Naive thymus-derived CD4-positive, alpha-beta T cell (primary cell): ENCODE measurements around the gene VWDE. TPM values are rescaled to one million over a fixed set of nuclear protein-coding genes. Genes with fewer than 3 reads are reported as not detected.

Experiments
- ATAC-seq: fragments of 150-1000 bp; cut with Tn5 transposase; 2 replicates; pipeline ENCODE4 v1.10.0; 2021; ENCODE audit warnings: mild to moderate bottlenecking, moderate library complexity
- CTCF ChIA-PET: fragments of 350-600 bp; sonication (Branson Sonifier 250); formaldehyde crosslinking; loops from one replicate; lab custom pipeline; 2021; ENCODE audit warnings: antibody characterized with exemption; lab: Charles Lee
- POLR2A ChIA-PET: fragments of 350-600 bp; sonication (Branson Sonifier 250); formaldehyde crosslinking; loops from one replicate; lab custom pipeline; 2021; ENCODE audit warnings: antibody characterized with exemption, inconsistent platforms; lab: Charles Lee
- DNase-seq, 9 donors: peaks; one replicate each; pipeline versions ENCODE4 v3.0.0 to v3.0.0-alpha.2; 2020 to 2022; ENCODE audit warnings: mixed read lengths in 1 of 9
- H3K27ac ChIP-seq: one replicate; pipeline ENCODE4 v1.7.0; 2013; ENCODE audit warnings: mild to moderate bottlenecking, low read depth, low read length, moderate library complexity
- H3K27me3 ChIP-seq, 2 donors: one replicate each; pipeline ENCODE4 v1.7.0; 2013; ENCODE audit warnings: low read length in 2 of 2, mild to moderate bottlenecking in 2 of 2, moderate library complexity in 2 of 2; ENCODE audit not compliant: control insufficient read depth in 2 of 2, insufficient read depth in 2 of 2
- H3K36me3 ChIP-seq, 3 experiments: 1 replicate in 2 of 3; 2 replicates in 1 of 3; pipeline ENCODE4 v1.7.0; 2013; ENCODE audit warnings: low read length in 3 of 3, mild to moderate bottlenecking in 3 of 3, moderate library complexity in 1 of 3; ENCODE audit not compliant: insufficient read depth in 3 of 3, control insufficient read depth in 2 of 3
- H3K4me1 ChIP-seq, 2 donors: one replicate each; pipeline ENCODE4 v1.7.0; 2013; ENCODE audit warnings: low read length in 2 of 2, mild to moderate bottlenecking in 2 of 2, moderate library complexity in 1 of 2; ENCODE audit not compliant: control insufficient read depth in 2 of 2, insufficient read depth in 2 of 2
- H3K4me3 ChIP-seq: 2 replicates; pipeline ENCODE4 v1.7.0; 2013; ENCODE audit warnings: mild to moderate bottlenecking, low read length
- H3K9me3 ChIP-seq, 3 experiments: 1 replicate in 2 of 3; 2 replicates in 1 of 3; pipeline ENCODE4 v1.7.0; 2013; ENCODE audit warnings: low read length in 3 of 3; ENCODE audit not compliant: control insufficient read depth in 2 of 3
- H3K27ac Mint-ChIP-seq, 9 donors: one replicate each; pipeline ENCODE4 v1.8.0; 2020 to 2022; ENCODE audit warnings: mixed read lengths in 9 of 9, mild to moderate bottlenecking in 8 of 9, moderate library complexity in 5 of 9, inconsistent platforms in 2 of 9
- H3K27me3 Mint-ChIP-seq, 5 donors: one replicate each; pipeline ENCODE4 v1.8.0; 2021 to 2022; ENCODE audit warnings: mixed read lengths in 5 of 5, mild to moderate bottlenecking in 1 of 5
- H3K36me3 Mint-ChIP-seq, 5 donors: one replicate each; pipeline ENCODE4 v1.8.0; 2020 to 2022; ENCODE audit warnings: mixed read lengths in 5 of 5, mild to moderate bottlenecking in 3 of 5, inconsistent platforms in 1 of 5
- H3K4me1 Mint-ChIP-seq, 7 donors: one replicate each; pipeline ENCODE4 v1.8.0; 2020 to 2022; ENCODE audit warnings: mixed read lengths in 7 of 7, mild to moderate bottlenecking in 3 of 7, inconsistent platforms in 1 of 7
- H3K4me3 Mint-ChIP-seq, 10 donors: one replicate each; pipeline ENCODE4 v1.8.0; 2020 to 2022; ENCODE audit warnings: mild to moderate bottlenecking in 10 of 10, mixed read lengths in 10 of 10, moderate library complexity in 6 of 10, inconsistent platforms in 2 of 10
- H3K9me3 Mint-ChIP-seq, 11 donors: one replicate each; pipeline ENCODE4 v1.8.0; 2020 to 2022; ENCODE audit warnings: mixed read lengths in 11 of 11, mild to moderate bottlenecking in 4 of 11, inconsistent platforms in 1 of 11, moderate library complexity in 1 of 11
- intact Hi-C, 2 donors: fragments of 100-400 bp; cut with micrococcal nuclease; formaldehyde crosslinking; loops; one replicate each; pipeline ENCODE4 v1.15.1; 2023
- polyA plus RNA-seq, 2 donors: library from polyadenylated mRNA; unstranded; fragments of 300-500 nt; fragmentation: Illumina TruSeq; gene quantifications; one replicate each; pipeline ENCODE4 v1.2.3, GENCODE V29; 2021
- total RNA-seq, 6 experiments: library from RNA in 5 of 6; stranded (reverse) in 5 of 6; gene quantifications; 1 replicate in 5 of 6; 2 replicates in 1 of 6; pipeline ENCODE4 v1.2.3 and lab custom pipeline; 2021 to 2026

Gene VWDE
- total and polyA plus RNA-seq, 7 experiments from 2014 or later, result 0.13 to 4.9 (median 2.9) TPM

DNA sequence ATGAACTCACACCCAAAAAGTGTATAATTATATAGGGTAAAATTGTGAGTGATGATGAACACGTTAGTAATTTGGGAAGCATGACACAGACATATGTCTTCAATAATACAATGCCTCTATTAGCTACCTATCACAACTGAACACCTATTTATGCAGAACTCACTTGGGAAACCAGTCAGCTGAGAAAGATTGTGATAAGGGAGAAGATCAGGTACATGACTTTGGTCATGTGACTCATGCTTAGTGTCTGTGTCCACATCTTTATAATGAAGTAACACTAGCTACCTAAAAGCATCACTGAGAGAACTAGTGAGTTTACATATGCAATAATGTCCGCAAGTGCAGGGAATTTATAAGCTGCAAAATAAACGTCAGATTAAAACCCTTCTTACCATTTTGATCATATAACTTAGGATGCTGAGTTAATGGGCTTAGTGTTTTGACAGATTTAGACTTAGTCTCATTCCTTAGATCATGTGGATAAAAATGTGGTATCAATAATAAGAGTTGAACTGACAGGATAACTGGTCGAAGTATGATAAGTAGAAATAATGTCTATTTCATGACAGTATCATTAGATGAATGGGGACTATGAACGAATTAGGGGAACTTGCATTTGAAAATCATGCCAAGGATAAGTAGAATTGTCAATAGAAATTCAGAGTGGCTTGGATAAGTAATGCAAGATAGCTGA lies 11.6 kb downstream of the VWDE start:
- no peak for DNase-seq
- Histone ChIP-seq H3K36me3 (no peaks in the 10 kb centered on the region), H3K4me1 (no peaks in the 10 kb centered on the region), H3K4me3 (no peak overlapping the region), H3K27me3 (no peaks in the 10 kb centered on the region), H3K9me3 (no peaks in the 10 kb centered on the region), H3K27ac (no peak overlapping the region)
- Mint-ChIP-seq H3K27me3 (no peaks in the 10 kb centered on the region), H3K9me3 (peaks cover 0 to 2% (median 0%) of the 10 kb centered on the region in 11 donors), H3K36me3 (peaks cover 0 to 1% (median 0%) of the 10 kb centered on the region in 5 donors), H3K4me3 (no peak overlapping the region), H3K27ac (no peak overlapping the region), H3K4me1 (no peaks in the 10 kb centered on the region)
- ATAC-seq, result no peak
- POLR2A ChIA-PET, result no interaction called here
- intact Hi-C loops, result no loop called here
- CTCF ChIA-PET, result no interaction called here

DNA sequence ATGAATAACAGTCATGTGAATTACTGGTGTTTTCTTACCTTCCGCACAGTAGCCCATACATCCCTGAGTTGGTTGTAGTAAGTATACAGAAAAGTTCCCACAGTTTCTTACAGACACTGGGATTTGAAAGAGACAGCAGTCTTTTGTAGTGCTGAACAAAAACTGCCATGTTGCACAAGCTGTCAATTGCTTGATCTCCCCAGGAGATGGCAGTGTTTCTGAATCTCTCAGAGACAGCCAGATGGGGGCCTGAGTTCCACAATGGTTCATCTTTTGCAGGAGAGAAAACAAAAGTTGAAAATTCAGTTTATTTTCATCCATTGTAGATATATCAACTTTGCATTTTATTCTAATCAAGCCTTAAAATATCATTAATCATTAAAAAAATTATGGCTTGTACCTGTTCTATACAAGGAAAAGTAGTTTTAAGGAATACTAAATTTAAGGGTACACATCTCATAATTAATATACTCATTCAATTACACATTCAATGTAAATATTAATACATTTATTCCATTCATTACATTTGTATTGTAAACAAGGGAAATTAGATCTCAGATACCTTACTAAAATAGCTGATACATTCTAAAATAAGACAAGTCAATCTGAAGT lies 14.5 kb downstream of the VWDE start:
- Histone ChIP-seq H3K4me3 (no peak overlapping the region), H3K9me3 (no peaks in the 10 kb centered on the region), H3K27me3 (no peaks in the 10 kb centered on the region), H3K27ac (no peak overlapping the region), H3K4me1 (no peaks in the 10 kb centered on the region), H3K36me3 (no peaks in the 10 kb centered on the region)
- no peaks in the 10 kb centered on the region for H3K9me3 Mint-ChIP-seq
- intact Hi-C loops, result loop anchor here (1.0 to 5.0 kb wide), 8 partner anchors 14 to 874 kb away; partner anchors contain the start of genes TMEM106B (in 1 of the 2) and VWDE (in 1 of the 2)
- H3K27me3 Mint-ChIP-seq, result no peaks in the 10 kb centered on the region
- ChIA-PET POLR2A (no interaction called here), CTCF (interaction anchor here (0.7 kb wide), 1 partner anchor 970 kb away, joined by 3 read pairs; no protein-coding TSS in a partner anchor)
- no peaks in the 10 kb centered on the region for H3K36me3 Mint-ChIP-seq
- no peak overlapping the region for H3K27ac Mint-ChIP-seq
- H3K4me3 Mint-ChIP-seq, result no peak overlapping the region
- ATAC-seq (peak; percentile 81), DNase-seq (peak in 7 of 9 donors; percentile 7 to 47 (median 26))
- no peaks in the 10 kb centered on the region for H3K4me1 Mint-ChIP-seq

GRCh38 chr7:12386313-12386740 lies 17.3 kb downstream of the VWDE start:
- ATAC-seq (no peak), DNase-seq (no peak)
- Histone ChIP-seq H3K9me3 (no peaks in the 10 kb centered on the region), H3K27me3 (no peaks in the 10 kb centered on the region), H3K4me3 (no peak overlapping the region), H3K27ac (no peak overlapping the region), H3K36me3 (no peaks in the 10 kb centered on the region), H3K4me1 (no peaks in the 10 kb centered on the region)
- intact Hi-C loops, result loop anchor here in 1 of 2 donors (5.0 kb wide), 1 partner anchor 174 kb away; the partner anchor contains the start of gene TMEM106B
- no peaks in the 10 kb centered on the region for H3K36me3 Mint-ChIP-seq
- H3K27me3 Mint-ChIP-seq, result no peaks in the 10 kb centered on the region
- H3K4me1 Mint-ChIP-seq, result no peaks in the 10 kb centered on the region
- ChIA-PET POLR2A (no interaction called here), CTCF (no interaction called here)
- H3K27ac Mint-ChIP-seq, result no peak overlapping the region
- H3K9me3 Mint-ChIP-seq, result no peaks in the 10 kb centered on the region
- no peak overlapping the region for H3K4me3 Mint-ChIP-seq

DNA sequence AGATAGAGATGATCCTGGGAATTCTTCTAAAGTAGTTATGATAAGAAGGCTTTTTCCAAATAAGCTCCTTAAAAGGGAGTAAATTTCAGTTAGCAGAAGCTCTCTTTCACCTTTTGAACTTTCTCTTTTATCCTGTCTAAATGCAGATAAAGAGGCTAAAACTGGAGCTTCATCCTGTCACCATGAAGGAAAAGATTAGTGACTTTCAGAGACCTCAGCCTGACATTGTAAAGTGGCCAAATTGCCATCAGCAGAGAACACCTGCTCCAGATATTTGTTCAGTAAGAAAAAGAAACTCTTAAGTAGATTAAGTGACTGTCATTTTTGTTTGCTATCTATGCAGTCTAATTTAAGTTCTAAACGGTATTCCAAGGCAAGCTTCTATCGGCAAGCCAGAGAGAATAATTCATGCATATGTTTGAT lies 18.3 kb downstream of the VWDE start:
- Histone ChIP-seq H3K4me1 (no peaks in the 10 kb centered on the region), H3K9me3 (no peaks in the 10 kb centered on the region), H3K4me3 (no peak overlapping the region), H3K27ac (no peak overlapping the region), H3K36me3 (no peaks in the 10 kb centered on the region), H3K27me3 (no peaks in the 10 kb centered on the region)
- no peak for DNase-seq
- intact Hi-C loops, result loop anchor here in 1 of 2 donors (5.0 kb wide), 1 partner anchor 173 kb away; the partner anchor contains the start of gene TMEM106B
- ChIA-PET POLR2A (no interaction called here), CTCF (no interaction called here)
- H3K27ac Mint-ChIP-seq, result no peak overlapping the region
- ATAC-seq, result no peak
- H3K36me3 Mint-ChIP-seq, result no peaks in the 10 kb centered on the region
- H3K4me3 Mint-ChIP-seq, result no peak overlapping the region
- H3K9me3 Mint-ChIP-seq, result no peaks in the 10 kb centered on the region
- H3K4me1 Mint-ChIP-seq, result no peaks in the 10 kb centered on the region
- H3K27me3 Mint-ChIP-seq, result no peaks in the 10 kb centered on the region

GRCh38 chr7:12383377-12383776 lies 20.3 kb downstream of the VWDE start:
- CTCF ChIA-PET, result interaction anchor here (0.6 kb wide), 1 partner anchor 17 kb away, joined by 5 read pairs; no protein-coding TSS in a partner anchor
- no peaks in the 10 kb centered on the region for H3K36me3 ChIP-seq

DNA sequence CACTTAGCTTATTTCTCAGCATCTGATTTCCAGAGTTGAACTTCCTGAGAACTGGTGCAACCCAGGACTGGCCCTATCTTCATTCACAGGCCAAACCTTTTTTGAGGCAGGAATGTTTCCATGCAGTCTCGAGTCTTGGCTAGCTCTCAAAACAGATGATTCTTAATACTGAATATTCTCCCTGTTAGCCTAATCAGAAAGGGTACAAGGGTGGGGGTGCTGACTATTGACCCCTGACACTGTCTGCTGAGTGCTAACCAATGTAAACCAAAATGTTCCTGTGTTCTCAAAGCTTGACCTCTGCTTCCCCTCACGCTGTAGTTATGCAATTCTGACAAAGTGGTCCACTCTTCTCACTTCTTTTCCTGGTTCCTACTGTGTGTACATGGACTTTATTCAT lies 25.3 kb downstream of the VWDE start:
- Histone ChIP-seq H3K27me3 (no peaks in the 10 kb centered on the region), H3K4me3 (no peak overlapping the region), H3K9me3 (no peaks in the 10 kb centered on the region), H3K36me3 (no peaks in the 10 kb centered on the region), H3K27ac (no peak overlapping the region), H3K4me1 (no peaks in the 10 kb centered on the region)
- no peaks in the 10 kb centered on the region for H3K36me3 Mint-ChIP-seq
- no peak for DNase-seq
- intact Hi-C loops, result no loop called here
- peaks cover 0 to 5% (median 1%) of the 10 kb centered on the region in 5 donors for H3K27me3 Mint-ChIP-seq
- H3K4me3 Mint-ChIP-seq, result no peak overlapping the region
- no peaks in the 10 kb centered on the region for H3K9me3 Mint-ChIP-seq
- CTCF ChIA-PET, result no interaction called here
- H3K27ac Mint-ChIP-seq, result no peak overlapping the region
- H3K4me1 Mint-ChIP-seq, result no peaks in the 10 kb centered on the region
- POLR2A ChIA-PET, result no interaction called here
- no peak for ATAC-seq

More at GRCh38 chr7:12383377-12383776, 20.3 kb downstream of the VWDE start:
- peaks cover 0 to 5% (median 0%) of the 10 kb centered on the region in 5 donors for H3K27me3 Mint-ChIP-seq
- H3K9me3 Mint-ChIP-seq, result no peaks in the 10 kb centered on the region
- ATAC-seq (no peak), DNase-seq (no peak)
- Histone ChIP-seq H3K4me1 (no peaks in the 10 kb centered on the region), H3K9me3 (no peaks in the 10 kb centered on the region), H3K27ac (no peak overlapping the region), H3K4me3 (no peak overlapping the region), H3K27me3 (no peaks in the 10 kb centered on the region)
- POLR2A ChIA-PET, result no interaction called here
- intact Hi-C loops, result no loop called here
- no peaks in the 10 kb centered on the region for H3K4me1 Mint-ChIP-seq
- no peaks in the 10 kb centered on the region for H3K36me3 Mint-ChIP-seq
- H3K4me3 Mint-ChIP-seq, result no peak overlapping the region
- no peak overlapping the region for H3K27ac Mint-ChIP-seq
